Esophagus muscularis mucosa (tissue), 4 donors: ENCODE results near the gene KRT86. TPM values are rescaled to one million over a fixed set of nuclear protein-coding genes. Genes with fewer than 3 reads are reported as not detected.
A peak's percentile ranks its signal among the peaks of the same experiment; 100 is the strongest.

Source experiments
- DNase-seq: peaks from one replicate; pipeline ENCODE4 v3.0.0-alpha.2; 2017; ENCODE audit errors: extremely low spot score
- H3K27ac ChIP-seq, 4 donors: fragments of 200-600 bp; sonication (generic); replicated peaks in 1 of 4; 1 replicate in 3 of 4; 2 replicates in 1 of 4; pipeline ENCODE4 v1.5.1; 2016 to 2019; ENCODE audit warnings: mild to moderate bottlenecking in 1 of 4
- H3K27me3 ChIP-seq, 4 donors: fragments of 200-600 bp; sonication (generic); one replicate each; pipeline versions ENCODE4 v1.5.1 to v1.6.0; 2016 to 2019
- H3K36me3 ChIP-seq, 4 donors: fragments of 200-600 bp; sonication (generic); one replicate each; pipeline ENCODE4 v1.5.1; 2016 to 2019
- H3K4me1 ChIP-seq, 4 donors: fragments of 200-600 bp; sonication (generic); one replicate each; pipeline ENCODE4 v1.5.1; 2016 to 2019
- H3K4me3 ChIP-seq, 4 donors: fragments of 200-600 bp; sonication (generic); 1 replicate in 2 of 4; 2 replicates in 2 of 4; pipeline ENCODE4 v1.5.1; 2016 to 2019; ENCODE audit warnings: mild to moderate bottlenecking in 4 of 4, moderate library complexity in 1 of 4
- H3K9me3 ChIP-seq, 4 donors: fragments of 200-600 bp; sonication (generic); 1 replicate in 3 of 4; 2 replicates in 1 of 4; pipeline ENCODE4 v1.5.1; 2016 to 2019
- EP300 ChIP-seq: sonication (generic); formaldehyde crosslinking; IDR thresholded peaks from one replicate; pipeline ENCODE4 v1.6.1; 2017; ENCODE audit warnings: antibody characterized with exemption
- POLR2A ChIP-seq: fragments of 450-650 bp; IDR thresholded peaks from one replicate; pipeline ENCODE4 v1.6.1; 2017; ENCODE audit warnings: antibody characterized with exemption, moderate library complexity, mild to moderate bottlenecking, low read depth
- POLR2AphosphoS5 ChIP-seq, 2 donors: sonication (generic); formaldehyde crosslinking; IDR thresholded peaks; one replicate each; pipeline ENCODE4 v1.6.1; 2017; ENCODE audit warnings: antibody characterized with exemption in 2 of 2
- WGBS: methylation state at CpG from one replicate; pipeline ENCODE4 v1.1.5; 2018; 5-methylcytosine and 5-hydroxymethylcytosine counted together
- intact Hi-C: fragments of 100-400 bp; cut with DNase I; formaldehyde crosslinking; loops from one replicate; pipeline ENCODE4 v1.15.1; 2023
- total RNA-seq, 4 donors: library from RNA; depleted of rRNA; stranded (reverse); fragments of >200 nt; gene quantifications; one replicate each; pipeline versions ENCODE4 v1.1.0 to v1.2.1, GENCODE V29; 2016
- TF ChIP-seq, protein P1 (sequence below), 3 experiments: fragments of 200-600 bp in 2 of 3; fragments of 450-650 bp in 1 of 3; sonication (generic) in 2 of 3; IDR thresholded peaks; one replicate each; pipeline ENCODE4 v1.5.1; 2017 to 2019; ENCODE audit warnings: antibody characterized with exemption in 3 of 3, mild to moderate bottlenecking in 2 of 3, moderate library complexity in 1 of 3

The KRT86 gene
- total RNA-seq, 4 donors from 2014 or later = 0.29 to 0.33 TPM; not detected in 2

DNA sequence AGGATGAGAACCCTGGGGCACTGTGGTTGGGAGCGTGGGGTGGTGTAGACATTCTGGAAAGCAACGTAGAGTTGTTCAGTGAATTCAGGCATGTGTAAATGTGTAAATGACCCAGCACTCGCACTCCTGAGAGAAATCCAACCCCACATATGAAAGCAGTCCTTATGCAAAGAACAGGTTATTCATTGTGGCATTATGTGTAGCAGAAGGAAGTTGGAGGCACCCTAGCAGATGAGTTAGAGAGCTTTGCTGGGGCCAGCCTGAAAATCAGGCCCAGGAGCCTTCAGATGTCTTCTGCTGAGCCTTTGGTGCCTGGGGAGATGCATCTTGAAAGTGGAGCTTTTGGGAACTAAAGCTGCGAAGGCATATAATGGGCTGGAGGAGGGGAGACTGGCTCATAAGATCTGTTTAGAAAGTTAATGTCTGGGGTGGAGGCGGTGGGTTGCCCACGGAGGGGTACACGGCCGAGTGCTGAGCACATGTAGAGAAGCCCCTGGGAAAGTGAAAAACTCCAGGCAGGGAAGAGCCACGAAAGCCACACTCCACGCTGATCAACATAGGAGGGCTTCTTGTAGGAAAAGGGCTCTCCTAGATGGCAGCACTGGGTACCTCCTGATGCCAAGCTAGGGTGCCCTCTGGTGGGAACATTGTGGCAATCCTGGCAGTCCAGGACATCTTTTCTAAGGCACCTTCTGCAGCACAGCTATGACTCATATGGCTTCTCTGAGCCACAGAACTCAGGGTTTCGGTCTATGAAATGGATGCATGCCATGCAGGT is 52.8 kb downstream of the KRT86 start:
- Histone ChIP-seq H3K4me1 (peaks cover 0 to 7% (median 2%) of the 10 kb centered on the region in 4 donors), H3K27ac (no peak overlapping the region), H3K36me3 (no peaks in the 10 kb centered on the region), H3K4me3 (no peak overlapping the region), H3K27me3 (no peaks in the 10 kb centered on the region), H3K9me3 (no peaks in the 10 kb centered on the region)
- no peak for DNase-seq
- WGBS = 41% methylated on average over 11 of the region's 11 CpGs
- intact Hi-C loops = loop anchor here (2.0 kb wide), 1 partner anchor 170 kb away; no protein-coding TSS in a partner anchor
- TF ChIP-seq POLR2A = no peak
- TF ChIP-seq, protein P1, sequence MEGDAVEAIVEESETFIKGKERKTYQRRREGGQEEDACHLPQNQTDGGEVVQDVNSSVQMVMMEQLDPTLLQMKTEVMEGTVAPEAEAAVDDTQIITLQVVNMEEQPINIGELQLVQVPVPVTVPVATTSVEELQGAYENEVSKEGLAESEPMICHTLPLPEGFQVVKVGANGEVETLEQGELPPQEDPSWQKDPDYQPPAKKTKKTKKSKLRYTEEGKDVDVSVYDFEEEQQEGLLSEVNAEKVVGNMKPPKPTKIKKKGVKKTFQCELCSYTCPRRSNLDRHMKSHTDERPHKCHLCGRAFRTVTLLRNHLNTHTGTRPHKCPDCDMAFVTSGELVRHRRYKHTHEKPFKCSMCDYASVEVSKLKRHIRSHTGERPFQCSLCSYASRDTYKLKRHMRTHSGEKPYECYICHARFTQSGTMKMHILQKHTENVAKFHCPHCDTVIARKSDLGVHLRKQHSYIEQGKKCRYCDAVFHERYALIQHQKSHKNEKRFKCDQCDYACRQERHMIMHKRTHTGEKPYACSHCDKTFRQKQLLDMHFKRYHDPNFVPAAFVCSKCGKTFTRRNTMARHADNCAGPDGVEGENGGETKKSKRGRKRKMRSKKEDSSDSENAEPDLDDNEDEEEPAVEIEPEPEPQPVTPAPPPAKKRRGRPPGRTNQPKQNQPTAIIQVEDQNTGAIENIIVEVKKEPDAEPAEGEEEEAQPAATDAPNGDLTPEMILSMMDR (IDR thresholded peaks at IDR 0.05) = peak; percentile 77 to 89 (median 79)
- TF ChIP-seq POLR2AphosphoS5 (IDR thresholded peaks at IDR 0.05) = peak; percentile 51 to 62
- no peak for TF ChIP-seq EP300

DNA sequence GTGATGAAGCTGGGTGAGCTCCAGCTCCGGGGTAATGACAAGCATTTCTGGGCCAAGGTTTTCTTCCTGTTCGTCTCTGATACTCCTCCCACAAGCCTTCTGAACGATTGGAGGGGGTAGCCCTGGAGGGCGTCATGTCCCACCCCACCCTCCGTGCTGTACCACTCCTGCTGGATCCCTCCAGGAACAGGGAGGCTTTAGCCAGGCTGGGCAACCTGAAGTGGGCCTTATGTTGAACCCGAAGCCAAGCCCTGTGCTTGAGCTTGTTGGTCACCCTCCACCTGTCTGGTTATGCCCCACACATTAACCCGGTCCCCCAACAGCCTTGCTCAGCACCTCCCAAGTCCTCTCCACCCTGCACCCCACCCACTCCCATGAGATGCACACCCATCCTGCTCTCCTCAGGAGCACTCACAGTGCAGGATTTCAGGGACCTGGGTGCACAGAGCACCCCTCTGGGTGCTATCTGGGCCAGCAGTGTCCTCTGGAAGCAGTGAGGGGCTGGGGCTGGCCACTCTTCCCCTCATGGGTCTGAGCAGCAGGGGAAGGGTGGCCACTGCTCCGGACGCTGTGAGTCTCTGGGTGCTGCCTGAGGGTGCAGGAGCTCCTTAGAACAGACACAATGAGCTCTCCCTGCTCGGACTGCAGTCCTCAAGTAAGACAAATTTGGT is 53.5 kb downstream of the KRT86 start:
- H3K4me1 ChIP-seq = peaks cover 0 to 7% (median 2%) of the 10 kb centered on the region in 4 donors
- H3K4me3 ChIP-seq = no peak overlapping the region
- H3K9me3 ChIP-seq = no peaks in the 10 kb centered on the region
- TF ChIP-seq EP300 (no peak), POLR2A (no peak), POLR2AphosphoS5 (IDR thresholded peaks at IDR 0.05) (no peak)
- TF ChIP-seq, protein P1 (IDR thresholded peaks at IDR 0.05) = no peak
- H3K36me3 ChIP-seq = no peaks in the 10 kb centered on the region
- H3K27me3 ChIP-seq = no peaks in the 10 kb centered on the region
- intact Hi-C loops = loop anchor here (2.0 kb wide), 1 partner anchor 171 kb away; no protein-coding TSS in a partner anchor
- H3K27ac ChIP-seq = no peak overlapping the region
- no peak for DNase-seq
- WGBS = 71% methylated on average over 10 of the region's 10 CpGs

DNA sequence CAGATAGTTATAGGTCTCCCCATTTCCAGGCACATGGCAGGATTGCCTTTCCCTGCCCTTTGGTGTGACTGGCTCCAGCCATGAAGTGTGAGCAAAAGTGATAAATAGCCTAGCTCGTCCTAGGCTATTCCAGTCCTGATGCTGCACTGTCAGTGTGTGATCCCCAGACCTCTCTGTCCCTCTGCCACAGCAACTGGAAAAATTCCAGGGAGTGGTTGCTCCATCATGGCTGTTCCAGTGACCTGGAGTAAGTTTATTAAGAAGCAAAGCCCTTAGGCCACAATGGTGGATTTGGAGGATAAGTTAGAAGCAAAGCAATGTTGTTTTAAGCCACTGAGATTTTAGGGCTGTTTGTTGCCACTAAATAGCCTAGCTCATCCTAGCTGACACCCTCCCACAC is 56.6 kb downstream of the KRT86 start:
- intact Hi-C loops = no loop called here
- Histone ChIP-seq H3K27ac (no peak overlapping the region), H3K36me3 (no peaks in the 10 kb centered on the region), H3K9me3 (peaks cover 0 to 8% (median 4%) of the 10 kb centered on the region in 4 donors), H3K4me1 (peaks cover 0 to 7% (median 2%) of the 10 kb centered on the region in 4 donors), H3K4me3 (no peak overlapping the region), H3K27me3 (no peaks in the 10 kb centered on the region)
- DNase-seq = no peak
- no peak for TF ChIP-seq POLR2AphosphoS5 (IDR thresholded peaks at IDR 0.05)
- no CpG with 5 or more reads among the region's 1 CpG for WGBS

DNA sequence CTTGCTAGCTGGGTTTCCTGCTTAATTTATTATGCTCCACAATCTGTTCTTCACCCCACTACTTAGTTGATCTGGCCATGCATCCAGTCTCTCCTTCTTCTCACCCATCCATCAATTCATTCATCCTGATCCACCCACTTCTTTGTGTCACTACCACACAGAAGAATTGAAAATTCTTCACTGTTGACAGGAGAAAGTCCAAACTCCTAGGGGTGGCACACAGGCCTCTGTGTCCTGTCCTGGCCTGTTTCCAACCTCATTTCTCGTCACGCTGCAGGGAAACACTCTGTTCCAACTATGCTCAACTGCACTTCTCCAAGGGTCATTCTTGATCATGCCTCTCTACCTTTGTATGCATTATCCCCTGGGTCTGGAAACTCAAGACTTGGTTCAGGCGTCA is 57.4 kb downstream of the KRT86 start:
- 86% methylated on average over 3 of the region's 3 CpGs for WGBS
- Histone ChIP-seq H3K27ac (no peak overlapping the region), H3K4me1 (peaks cover 0 to 7% (median 2%) of the 10 kb centered on the region in 4 donors), H3K4me3 (no peak overlapping the region), H3K27me3 (no peaks in the 10 kb centered on the region), H3K36me3 (no peaks in the 10 kb centered on the region), H3K9me3 (peaks cover 0 to 16% (median 8%) of the 10 kb centered on the region in 4 donors)
- intact Hi-C loops = no loop called here
- DNase-seq = no peak
- TF ChIP-seq, protein P1 (IDR thresholded peaks at IDR 0.05) = no peak
- TF ChIP-seq POLR2A (no peak), POLR2AphosphoS5 (IDR thresholded peaks at IDR 0.05) (no peak), EP300 (no peak)

DNA sequence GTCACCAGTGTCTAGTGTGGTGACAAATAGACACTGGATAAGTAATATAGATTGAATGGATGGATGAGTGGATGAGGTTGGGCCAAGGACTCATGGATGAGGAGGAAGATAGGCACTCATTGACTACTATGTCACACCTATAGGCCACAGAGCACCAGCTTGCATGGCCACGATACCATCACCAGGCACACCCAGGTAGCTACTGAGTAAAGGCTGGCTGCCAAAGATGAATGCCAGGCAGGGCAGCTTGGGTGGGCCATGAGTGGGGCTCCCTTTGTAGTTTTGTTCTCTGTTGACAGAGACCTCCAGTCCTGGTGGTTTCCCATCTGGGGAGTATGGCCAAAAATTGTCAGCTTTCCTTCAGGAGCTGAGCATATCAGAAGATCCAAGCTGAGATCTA is 57.9 kb downstream of the KRT86 start:
- Histone ChIP-seq H3K9me3 (peaks cover 0 to 18% (median 11%) of the 10 kb centered on the region in 4 donors), H3K27ac (no peak overlapping the region), H3K27me3 (no peaks in the 10 kb centered on the region), H3K4me1 (peaks cover 0 to 5% (median 2%) of the 10 kb centered on the region in 4 donors), H3K4me3 (no peak overlapping the region), H3K36me3 (no peaks in the 10 kb centered on the region)
- intact Hi-C loops = no loop called here
- DNase-seq = no peak
- 100% methylated on average over 1 of the region's 1 CpG for WGBS
- TF ChIP-seq POLR2A = no peak
- no peak for TF ChIP-seq EP300
- TF ChIP-seq POLR2AphosphoS5 (IDR thresholded peaks at IDR 0.05) = no peak
- TF ChIP-seq, protein P1 (IDR thresholded peaks at IDR 0.05) = no peak
